Esophagus squamous epithelium (tissue), 4 donors: ENCODE data around the gene ANO6.

ENCODE experiments used
- POLR2A ChIP-seq, 4 donors: fragments of 450-650 bp; IDR thresholded peaks; one replicate each; pipeline ENCODE4 v1.6.1; 2017; ENCODE audit warnings: antibody characterized with exemption in 4 of 4, mild to moderate bottlenecking in 4 of 4, moderate library complexity in 3 of 4
- TF ChIP-seq, protein P1 (sequence below), 6 experiments: fragments of 450-650 bp in 4 of 6; fragments of 200-600 bp in 2 of 6; sonication (generic) in 2 of 6; IDR thresholded peaks; one replicate each; pipeline ENCODE4 v1.5.1; 2016 to 2019; ENCODE audit warnings: antibody characterized with exemption in 6 of 6, mild to moderate bottlenecking in 4 of 6, moderate library complexity in 4 of 6

DNA sequence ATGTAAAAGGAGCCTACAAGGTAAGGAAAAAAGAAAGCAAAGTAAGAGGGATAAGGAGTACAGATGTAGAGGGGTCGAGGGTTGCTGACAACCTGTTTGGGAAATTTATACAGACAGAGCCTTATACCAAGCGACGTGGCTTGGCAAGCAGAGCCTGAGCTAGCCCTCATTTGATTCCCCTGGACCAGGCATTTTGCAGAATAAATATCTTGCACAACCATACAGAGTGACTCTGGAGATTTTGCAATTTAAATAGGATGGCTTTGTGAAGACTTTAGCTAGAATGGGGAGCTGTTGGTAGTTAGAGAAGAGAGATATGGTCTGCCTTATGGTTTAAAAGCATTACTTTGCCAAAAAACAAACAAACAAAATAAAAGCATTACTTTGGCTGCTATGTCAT, 11.1 kb upstream of the ANO6 start:
- TF ChIP-seq, protein P1, sequence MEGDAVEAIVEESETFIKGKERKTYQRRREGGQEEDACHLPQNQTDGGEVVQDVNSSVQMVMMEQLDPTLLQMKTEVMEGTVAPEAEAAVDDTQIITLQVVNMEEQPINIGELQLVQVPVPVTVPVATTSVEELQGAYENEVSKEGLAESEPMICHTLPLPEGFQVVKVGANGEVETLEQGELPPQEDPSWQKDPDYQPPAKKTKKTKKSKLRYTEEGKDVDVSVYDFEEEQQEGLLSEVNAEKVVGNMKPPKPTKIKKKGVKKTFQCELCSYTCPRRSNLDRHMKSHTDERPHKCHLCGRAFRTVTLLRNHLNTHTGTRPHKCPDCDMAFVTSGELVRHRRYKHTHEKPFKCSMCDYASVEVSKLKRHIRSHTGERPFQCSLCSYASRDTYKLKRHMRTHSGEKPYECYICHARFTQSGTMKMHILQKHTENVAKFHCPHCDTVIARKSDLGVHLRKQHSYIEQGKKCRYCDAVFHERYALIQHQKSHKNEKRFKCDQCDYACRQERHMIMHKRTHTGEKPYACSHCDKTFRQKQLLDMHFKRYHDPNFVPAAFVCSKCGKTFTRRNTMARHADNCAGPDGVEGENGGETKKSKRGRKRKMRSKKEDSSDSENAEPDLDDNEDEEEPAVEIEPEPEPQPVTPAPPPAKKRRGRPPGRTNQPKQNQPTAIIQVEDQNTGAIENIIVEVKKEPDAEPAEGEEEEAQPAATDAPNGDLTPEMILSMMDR (IDR thresholded peaks at IDR 0.05) = no peak
- no peak for TF ChIP-seq POLR2A (IDR thresholded peaks at IDR 0.05)
